Esophagus squamous epithelium (tissue), 5 donors: ENCODE results near the gene TSPAN9. TPM values are rescaled to one million over a fixed set of nuclear protein-coding genes. Genes with fewer than 3 reads are reported as not detected.

Experiments
- DNase-seq: peaks from one replicate; lab custom pipeline; 2025; lab: John Stamatoyannopoulos, UW
- H3K27ac ChIP-seq, 4 donors: fragments of 200-600 bp; sonication (generic); one replicate each; pipeline ENCODE4 v1.5.1; 2016 to 2019; ENCODE audit warnings: mild to moderate bottlenecking in 1 of 4
- H3K27me3 ChIP-seq, 4 donors: fragments of 200-600 bp; sonication (generic); 1 replicate in 3 of 4; 2 replicates in 1 of 4; pipeline versions ENCODE4 v1.5.1 to v1.6.0; 2017 to 2021; ENCODE audit warnings: antibody characterized with exemption in 1 of 4
- H3K36me3 ChIP-seq, 3 donors: fragments of 200-600 bp; sonication (generic); one replicate each; pipeline ENCODE4 v1.5.1; 2016 to 2019
- H3K4me1 ChIP-seq, 3 donors: fragments of 200-600 bp; sonication (generic); one replicate each; pipeline ENCODE4 v1.5.1; 2017 to 2019
- H3K4me3 ChIP-seq, 4 donors: fragments of 200-600 bp; sonication (generic); 1 replicate in 3 of 4; 2 replicates in 1 of 4; pipeline ENCODE4 v1.5.1; 2016 to 2019; ENCODE audit warnings: mild to moderate bottlenecking in 2 of 4, moderate library complexity in 1 of 4
- H3K9me3 ChIP-seq, 3 donors: fragments of 200-600 bp; sonication (generic); one replicate each; pipeline ENCODE4 v1.5.1; 2016 to 2019
- CTCF ChIP-seq, 6 experiments: fragments of 450-650 bp in 4 of 6; fragments of 200-600 bp in 2 of 6; sonication (generic) in 2 of 6; IDR thresholded peaks; one replicate each; pipeline ENCODE4 v1.5.1; 2016 to 2019; ENCODE audit warnings: antibody characterized with exemption in 6 of 6, mild to moderate bottlenecking in 4 of 6, moderate library complexity in 4 of 6
- POLR2A ChIP-seq, 4 donors: fragments of 450-650 bp; IDR thresholded peaks; one replicate each; pipeline ENCODE4 v1.6.1; 2017; ENCODE audit warnings: antibody characterized with exemption in 4 of 4, mild to moderate bottlenecking in 4 of 4, moderate library complexity in 3 of 4
- WGBS, 2 donors: methylation state at CpG; one replicate each; pipeline ENCODE4 v1.1.5; 2018; 5-methylcytosine and 5-hydroxymethylcytosine counted together
- intact Hi-C: fragments of 100-400 bp; cut with DNase I; formaldehyde crosslinking; loops from one replicate; pipeline ENCODE4 v1.15.0; 2022
- total RNA-seq, 4 donors: library from RNA; depleted of rRNA; stranded (reverse); fragments of >200 nt; gene quantifications; one replicate each; pipeline ENCODE4 v1.1.0, GENCODE V29; 2016
- donor health status: DM: yes; HTN: yes; CAD: no.

The TSPAN9 gene
- total RNA-seq, 4 donors from 2014 or later, result 10.6 to 23.7 (median 17.6) TPM

GRCh38 chr12:3226264-3226663 lies 149.1 kb downstream of the TSPAN9 start:
- Histone ChIP-seq H3K27ac (no peak overlapping the region), H3K4me3 (no peak overlapping the region), H3K36me3 (peaks cover 0 to 38% (median 0%) of the 10 kb centered on the region in 3 donors), H3K27me3 (no peaks in the 10 kb centered on the region), H3K4me1 (peaks cover 0 to 11% (median 0%) of the 10 kb centered on the region in 3 donors), H3K9me3 (no peaks in the 10 kb centered on the region)
- DNase-seq, result no peak
- intact Hi-C loops, result no loop called here
- 89 to 91% methylated on average over 3 of the region's 3 CpGs for WGBS, 2 donors
- TF ChIP-seq CTCF (IDR thresholded peaks at IDR 0.05) (no peak), POLR2A (IDR thresholded peaks at IDR 0.05) (no peak)

GRCh38 chr12:3227076-3227975 lies 150.1 kb downstream of the TSPAN9 start:
- Histone ChIP-seq H3K27me3 (no peaks in the 10 kb centered on the region), H3K9me3 (no peaks in the 10 kb centered on the region), H3K4me3 (no peak overlapping the region), H3K36me3 (peaks cover 0 to 43% (median 0%) of the 10 kb centered on the region in 3 donors), H3K27ac (no peak overlapping the region), H3K4me1 (peaks cover 0 to 16% (median 0%) of the 10 kb centered on the region in 3 donors)
- WGBS, 2 donors, result 96% methylated on average over 6 to 13 of the region's 17 CpGs
- intact Hi-C loops, result no loop called here
- TF ChIP-seq POLR2A (IDR thresholded peaks at IDR 0.05) (no peak), CTCF (IDR thresholded peaks at IDR 0.05) (no peak)
- DNase-seq, result no peak

GRCh38 chr12:3228552-3228951 lies 151.4 kb downstream of the TSPAN9 start:
- intact Hi-C loops, result no loop called here
- peaks cover 0 to 16% (median 0%) of the 10 kb centered on the region in 3 donors for H3K4me1 ChIP-seq
- peaks cover 0 to 41% (median 0%) of the 10 kb centered on the region in 3 donors for H3K36me3 ChIP-seq
- no peaks in the 10 kb centered on the region for H3K9me3 ChIP-seq
- H3K27me3 ChIP-seq, result no peaks in the 10 kb centered on the region
- no peak for DNase-seq
- WGBS, 2 donors, result 80 to 100% methylated on average over 2 of the region's 5 CpGs
- no peak overlapping the region for H3K4me3 ChIP-seq
- H3K27ac ChIP-seq, result no peak overlapping the region
- TF ChIP-seq CTCF (IDR thresholded peaks at IDR 0.05), result no peak
- no peak for TF ChIP-seq POLR2A (IDR thresholded peaks at IDR 0.05)

GRCh38 chr12:3229577-3229976 lies 152.4 kb downstream of the TSPAN9 start:
- Histone ChIP-seq H3K4me3 (no peak overlapping the region), H3K36me3 (peaks cover 0 to 31% (median 0%) of the 10 kb centered on the region in 3 donors), H3K9me3 (no peaks in the 10 kb centered on the region), H3K27me3 (no peaks in the 10 kb centered on the region), H3K27ac (no peak overlapping the region), H3K4me1 (peaks cover 0 to 16% (median 0%) of the 10 kb centered on the region in 3 donors)
- WGBS, 2 donors, result 85 to 91% methylated on average over 4 to 5 of the region's 5 CpGs
- no peak for DNase-seq
- intact Hi-C loops, result no loop called here
- no peak for TF ChIP-seq POLR2A (IDR thresholded peaks at IDR 0.05)
- TF ChIP-seq CTCF (IDR thresholded peaks at IDR 0.05), result no peak

- Histone ChIP-seq H3K27me3 (no peaks in the 10 kb centered on the region), H3K4me3 (no peak overlapping the region), H3K9me3 (no peaks in the 10 kb centered on the region), H3K27ac (no peak overlapping the region), H3K4me1 (peaks cover 0 to 16% (median 0%) of the 10 kb centered on the region in 3 donors), H3K36me3 (peaks cover 0 to 29% (median 0%) of the 10 kb centered on the region in 3 donors)
- intact Hi-C loops, result no loop called here
- 81 to 90% methylated on average over 8 to 10 of the region's 14 CpGs for WGBS, 2 donors
- DNase-seq, result no peak
- TF ChIP-seq POLR2A (IDR thresholded peaks at IDR 0.05), result no peak
- TF ChIP-seq CTCF (IDR thresholded peaks at IDR 0.05), result no peak
Measured at GRCh38 chr12:3230758-3231375, 153.7 kb downstream of the TSPAN9 start.
